HG03442 (cell line): ENCODE data around the gene CC2D2B.
A peak's percentile ranks its signal among the peaks of the same experiment; 100 is the strongest.
"Not testable (repeated sequence)": the region's sequence is repeated elsewhere in the genome, so short reads cannot be mapped to it uniquely, and the experiment has no call there.

ENCODE experiments used
- ATAC-seq: cut with Tn5 transposase; IDR thresholded peaks from one replicate; pipeline ENCODE4 v1.9.1; 2021; ENCODE audit warnings: mild to moderate bottlenecking, moderate library complexity; ENCODE audit not compliant: unreplicated experiment

The CC2D2B gene, protein sequence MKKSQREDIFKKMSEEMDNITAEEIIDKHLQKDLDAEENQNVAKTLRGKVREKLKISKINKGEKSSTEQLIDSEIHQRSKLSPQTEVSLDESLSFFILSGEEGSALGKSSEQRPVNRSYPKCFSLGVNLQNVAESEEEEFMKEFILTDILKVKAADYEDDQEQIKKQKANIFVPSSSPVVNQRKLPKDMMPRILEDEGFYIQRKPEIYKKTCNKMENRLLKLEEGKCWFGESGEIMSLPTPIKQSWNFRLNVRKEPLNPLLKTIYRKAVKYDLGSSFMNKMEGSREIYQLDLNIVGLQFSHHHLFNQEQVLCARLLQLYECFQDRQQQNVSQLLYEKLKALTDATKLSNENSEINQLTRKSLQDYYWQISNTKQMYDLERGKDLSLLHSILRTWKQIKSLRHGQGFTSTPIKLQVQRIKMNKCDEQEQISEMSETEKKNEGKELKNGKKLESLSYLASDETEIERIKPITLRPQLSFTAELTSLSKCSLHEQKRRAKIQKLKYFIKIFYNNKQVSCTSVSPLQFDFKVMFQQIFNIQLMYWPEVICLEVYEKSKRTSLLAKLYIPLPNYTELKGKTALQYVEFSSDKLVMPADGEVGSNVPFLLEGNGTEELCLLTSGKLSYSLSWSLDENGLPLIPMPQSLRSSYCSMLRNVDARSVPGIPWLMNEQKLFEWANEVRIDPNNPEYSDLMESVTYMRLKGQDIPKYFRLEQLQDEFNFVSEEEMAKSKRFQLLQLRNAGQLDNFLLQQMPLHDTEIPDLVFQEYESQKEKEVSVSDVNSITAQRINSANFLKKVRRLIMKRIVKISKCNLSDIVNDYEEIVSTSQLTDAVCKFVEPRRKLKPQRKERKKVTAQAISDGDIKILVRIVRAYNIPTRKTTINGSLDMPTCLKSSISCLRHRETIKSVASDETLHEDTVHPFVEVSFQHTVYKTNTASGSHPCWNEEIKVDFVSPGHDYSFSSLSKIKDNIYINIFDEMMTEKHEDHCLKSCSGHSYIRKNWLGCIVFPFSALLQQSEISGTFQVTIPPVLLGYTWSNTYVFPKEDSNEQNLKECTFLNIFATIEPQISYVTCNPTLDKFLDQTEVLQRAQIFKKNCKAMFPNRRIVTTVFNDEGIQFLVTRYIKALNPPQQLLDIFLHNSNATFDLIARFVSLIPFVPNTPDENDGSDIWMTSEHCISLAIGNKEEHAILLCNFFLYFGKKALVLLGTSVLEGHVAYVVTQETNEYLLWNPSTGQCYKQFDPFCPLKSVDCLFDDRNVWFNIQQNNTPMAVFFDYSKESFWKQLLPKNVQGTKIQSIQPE (N-terminal part only)

DNA sequence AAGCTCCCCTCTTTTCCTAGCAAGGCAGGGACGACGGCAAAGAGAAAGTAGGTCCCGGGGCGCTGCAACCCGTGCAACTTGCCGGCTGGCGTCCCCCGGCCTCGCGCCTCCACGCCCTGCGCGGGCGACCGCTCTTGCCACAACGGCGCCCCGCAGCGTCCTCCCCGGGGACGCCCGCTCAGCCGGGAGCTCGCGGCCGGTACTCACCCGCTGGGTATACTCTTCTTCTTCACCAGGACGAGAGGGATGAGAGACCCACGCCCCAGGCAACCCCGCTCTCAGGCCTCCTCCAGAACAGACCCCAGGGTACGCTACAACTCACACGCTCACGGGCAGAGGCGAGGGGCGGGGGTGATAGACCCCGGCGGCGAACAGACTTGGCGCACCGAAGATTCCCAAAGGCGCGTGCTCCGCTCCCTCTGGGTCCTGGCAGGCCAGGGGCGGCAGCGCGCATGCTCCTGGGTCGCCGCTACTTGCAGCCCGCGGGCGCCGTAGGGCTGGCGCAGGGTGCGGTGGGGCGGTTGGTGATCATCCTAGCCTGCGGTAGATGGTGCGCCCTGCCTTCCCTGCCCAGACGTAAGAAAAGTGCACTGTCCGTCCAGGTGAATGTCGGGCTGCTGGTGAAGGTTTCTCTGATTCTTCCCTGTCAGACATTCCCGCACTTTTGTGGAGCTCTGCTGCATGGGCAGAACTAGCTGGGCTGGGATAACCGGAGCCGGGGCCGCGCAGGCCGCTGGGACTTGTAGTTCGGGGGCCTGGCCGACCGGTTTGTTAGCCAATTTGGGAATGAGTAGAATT, at the start of gene CC2D2B:
Gene CC2D2B, plus strand, starts transcription at position 520 of the 798 bp plus-strand sequence. CDS start 3,349 bp downstream, outside the sequence.
- peak; percentile 86 for ATAC-seq

DNA sequence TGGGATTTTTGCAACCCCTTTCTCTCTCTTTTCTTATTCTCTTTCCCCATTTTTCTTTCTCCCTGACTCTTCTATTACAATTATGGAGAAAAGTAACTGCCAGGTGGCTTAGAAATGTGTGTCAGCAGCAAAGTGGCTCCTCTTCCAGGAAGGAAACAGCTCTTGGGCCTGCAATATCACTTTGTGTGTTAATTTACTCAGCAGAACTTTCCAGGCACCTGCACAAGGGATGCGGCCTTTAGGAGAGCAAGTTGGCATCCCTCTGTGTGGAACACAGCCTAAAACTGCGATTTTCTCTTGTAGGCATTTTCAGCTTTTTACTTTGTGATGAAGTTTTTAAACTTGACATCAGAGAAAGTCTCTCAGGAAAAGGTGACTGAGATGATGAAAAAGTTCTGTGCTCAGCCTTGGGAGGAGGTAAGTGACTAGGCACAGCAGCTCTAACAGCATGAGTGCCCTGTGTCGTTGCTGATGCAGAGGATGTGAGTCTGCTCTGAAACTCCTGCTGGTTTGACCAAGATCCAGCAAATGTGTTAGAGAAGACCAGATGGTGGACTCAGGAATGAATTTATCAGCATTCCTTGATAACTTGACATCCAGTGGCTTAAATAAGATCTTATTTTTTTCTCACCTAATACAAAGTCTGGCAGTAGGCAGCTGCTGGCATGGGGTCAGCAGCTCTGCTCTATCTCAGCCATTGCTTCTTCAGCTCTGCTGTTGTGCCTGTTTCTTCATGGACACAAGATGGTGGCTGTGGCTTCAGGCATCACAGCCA, 47.4 kb upstream of the CC2D2B start:
- ATAC-seq, result no peak

DNA sequence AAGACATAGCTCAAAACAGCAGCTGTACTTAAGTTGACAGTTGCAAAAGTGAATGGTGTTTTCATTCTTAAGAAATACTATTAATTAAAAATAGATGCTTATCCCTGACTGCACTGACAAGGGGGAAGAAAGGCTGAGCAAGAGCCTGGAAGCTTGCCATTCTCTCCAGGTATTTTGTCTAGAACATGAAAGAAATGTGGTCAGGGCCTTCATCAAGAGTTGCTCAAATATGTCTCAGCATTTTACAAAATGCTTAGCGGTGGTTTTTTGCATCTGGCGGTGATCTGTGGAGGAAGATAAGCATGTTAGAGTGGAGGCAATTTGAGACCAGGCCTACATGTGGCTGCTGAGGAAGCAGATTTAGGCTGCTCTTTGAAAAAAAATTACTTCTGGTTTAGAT, 46.4 kb upstream of the CC2D2B start:
- ATAC-seq, result no peak

DNA sequence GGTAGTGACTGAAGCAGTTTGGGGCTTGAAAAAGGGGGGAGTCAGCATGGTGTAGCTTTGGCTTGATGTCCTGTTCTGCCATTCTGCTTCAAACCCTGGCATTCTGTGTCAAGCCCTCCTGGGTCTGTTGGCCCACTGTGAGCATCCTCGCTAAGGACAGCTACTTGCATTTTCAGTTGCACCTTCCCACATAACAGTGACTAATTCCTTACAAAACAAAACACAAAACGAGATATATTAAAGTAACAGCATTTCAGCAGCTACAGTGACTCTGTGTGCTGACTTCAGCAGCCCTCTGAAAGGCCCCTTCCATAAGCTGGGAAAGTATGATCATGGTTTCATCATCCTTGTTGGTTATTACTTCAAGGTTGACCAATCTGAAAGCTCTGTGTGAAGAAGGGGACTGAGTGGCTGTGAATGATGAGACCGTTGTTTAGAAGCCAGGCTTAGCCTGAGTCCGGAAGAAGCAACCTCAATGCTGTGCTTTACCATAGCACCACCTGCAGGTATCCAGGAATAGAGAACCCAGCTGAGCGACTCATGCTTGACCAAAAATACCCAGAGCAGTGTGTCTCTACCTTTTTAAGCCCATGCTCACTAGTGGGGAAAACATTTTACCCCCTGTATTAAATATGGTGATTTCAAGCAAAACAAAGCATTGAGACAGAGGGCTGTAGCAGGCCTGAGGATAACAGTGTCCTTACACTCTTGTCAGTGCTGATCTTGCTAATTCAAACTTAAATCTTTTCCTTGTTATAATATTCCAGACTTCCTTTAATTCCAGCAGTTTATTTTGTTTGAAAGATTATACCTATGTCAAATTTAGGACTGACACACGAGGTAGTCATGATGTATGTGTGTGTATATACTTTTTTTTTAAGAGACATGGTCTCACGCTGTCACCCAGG, 42.6 kb upstream of the CC2D2B start:
- peak; percentile 84 for ATAC-seq

DNA sequence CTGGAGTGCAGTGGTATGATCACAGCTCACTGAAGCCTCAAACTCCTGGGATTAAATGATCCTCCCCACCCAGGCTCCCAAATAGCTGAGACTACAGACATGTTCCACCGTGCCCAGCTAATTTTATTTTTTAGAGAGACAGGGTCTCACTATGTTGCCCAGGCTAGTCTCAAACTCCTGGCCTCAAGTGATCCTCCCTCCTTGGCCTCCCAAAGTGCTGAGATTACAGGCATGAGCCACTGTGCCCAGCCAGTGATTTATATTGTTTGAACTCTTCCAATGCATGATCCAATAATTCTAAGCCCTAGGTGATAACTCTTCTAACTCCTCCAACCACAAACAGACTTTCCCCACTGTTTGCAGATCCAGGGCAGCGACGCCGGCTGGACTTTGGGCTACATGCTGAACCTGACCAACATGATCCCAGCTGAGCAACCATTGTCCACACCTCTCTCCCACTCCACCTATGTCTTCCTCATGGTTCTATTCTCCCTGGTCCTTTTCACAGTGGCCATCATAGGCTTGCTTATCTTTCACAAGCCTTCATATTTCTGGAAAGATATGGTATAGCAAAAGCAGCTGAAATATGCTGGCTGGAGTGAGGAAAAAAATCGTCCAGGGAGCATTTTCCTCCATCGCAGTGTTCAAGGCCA, 41.8 kb upstream of the CC2D2B start:
- no peak for ATAC-seq

DNA sequence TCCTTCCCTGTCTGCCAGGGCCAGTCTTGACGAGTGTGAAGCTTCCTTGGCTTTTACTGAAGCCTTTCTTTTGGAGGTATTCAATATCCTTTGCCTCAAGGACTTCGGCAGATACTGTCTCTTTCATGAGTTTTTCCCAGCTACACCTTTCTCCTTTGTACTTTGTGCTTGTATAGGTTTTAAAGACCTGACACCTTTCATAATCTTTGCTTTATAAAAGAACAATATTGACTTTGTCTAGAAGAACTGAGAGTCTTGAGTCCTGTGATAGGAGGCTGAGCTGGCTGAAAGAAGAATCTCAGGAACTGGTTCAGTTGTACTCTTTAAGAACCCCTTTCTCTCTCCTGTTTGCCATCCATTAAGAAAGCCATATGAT, 41.3 kb upstream of the CC2D2B start:
- ATAC-seq, result no peak

DNA sequence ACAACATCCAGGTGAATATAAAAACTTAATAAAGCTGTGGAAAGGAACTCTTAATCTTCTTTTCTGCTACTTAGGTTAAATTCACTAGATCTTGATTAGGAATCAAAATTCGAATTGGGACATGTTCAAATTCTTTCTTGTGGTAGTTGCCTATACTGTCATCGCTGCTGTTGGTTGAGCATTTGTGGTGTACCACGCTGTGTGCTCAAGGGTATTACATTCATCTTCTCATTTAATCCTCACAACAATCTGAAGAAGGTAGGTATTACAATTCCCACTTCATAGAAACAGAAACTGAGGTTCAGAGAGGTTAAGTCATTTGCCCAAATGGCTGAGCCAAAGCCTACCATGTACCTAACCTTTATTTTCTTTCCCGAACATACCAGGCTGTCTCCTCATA, 39.9 kb upstream of the CC2D2B start:
- ATAC-seq, result no peak

DNA sequence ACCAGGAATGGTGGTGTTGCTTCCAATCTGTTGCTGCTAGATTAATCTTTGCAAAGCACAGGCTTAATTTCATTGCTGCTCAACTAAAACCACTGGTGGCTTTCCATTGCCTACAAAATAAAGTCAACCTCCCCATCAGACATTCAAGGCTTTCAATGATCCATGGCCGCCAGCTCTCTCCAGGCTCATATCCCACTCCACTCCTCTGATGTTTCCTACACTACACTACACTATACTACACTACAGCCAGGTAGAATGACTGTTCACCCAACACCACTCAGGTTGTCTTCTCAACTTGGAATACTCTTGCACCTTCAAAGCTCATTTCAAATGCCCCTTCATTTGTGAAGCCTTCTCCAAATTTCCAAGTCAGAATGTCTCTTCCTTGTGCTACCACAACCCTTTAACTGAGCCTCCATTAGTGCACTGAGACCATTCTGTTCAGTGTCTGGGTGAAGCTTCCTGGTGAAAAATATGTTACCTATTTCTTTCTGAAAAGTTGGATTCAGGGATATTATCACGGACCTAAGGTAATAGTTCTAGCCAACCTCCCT, 35.5 kb upstream of the CC2D2B start:
- ATAC-seq, result no peak

DNA sequence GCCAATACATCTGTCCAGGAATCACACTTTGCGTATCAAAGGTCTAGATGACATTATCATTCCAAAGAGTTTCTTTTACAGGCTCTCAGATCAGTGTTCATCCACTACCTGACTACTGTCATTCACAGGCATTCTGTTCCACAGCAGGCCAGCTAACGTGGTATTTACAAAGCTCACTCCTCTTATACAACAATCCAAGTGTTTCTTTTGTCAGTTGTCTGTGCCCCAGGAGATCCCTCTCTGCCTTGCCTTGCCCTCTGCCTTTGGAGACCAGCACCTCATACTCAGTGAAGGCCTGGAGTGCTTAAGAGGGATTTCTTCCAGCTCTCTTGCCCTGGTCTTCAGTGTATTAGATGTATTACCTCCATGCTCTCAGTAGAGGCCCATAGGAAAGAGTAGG, 34.6 kb upstream of the CC2D2B start:
- no peak for ATAC-seq

DNA sequence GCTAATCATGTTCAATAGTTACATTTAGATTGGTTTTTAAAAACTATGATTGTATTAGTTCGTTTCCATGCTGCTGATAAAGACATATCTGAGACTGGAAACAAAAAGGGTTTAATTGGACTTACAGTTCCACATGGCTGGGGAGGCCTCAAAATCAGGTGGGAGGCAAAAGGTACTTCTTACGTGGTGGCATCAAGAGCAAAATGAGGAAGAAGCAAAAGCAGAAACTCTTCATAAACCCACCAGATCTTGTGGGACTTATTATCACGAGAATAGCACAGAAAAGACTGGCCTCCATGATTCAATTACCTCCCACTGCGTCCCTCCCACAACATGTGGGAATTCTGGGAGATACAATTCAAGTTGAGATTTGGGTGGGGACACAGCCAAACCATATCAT, 34.1 kb upstream of the CC2D2B start:
- ATAC-seq, result no peak

DNA sequence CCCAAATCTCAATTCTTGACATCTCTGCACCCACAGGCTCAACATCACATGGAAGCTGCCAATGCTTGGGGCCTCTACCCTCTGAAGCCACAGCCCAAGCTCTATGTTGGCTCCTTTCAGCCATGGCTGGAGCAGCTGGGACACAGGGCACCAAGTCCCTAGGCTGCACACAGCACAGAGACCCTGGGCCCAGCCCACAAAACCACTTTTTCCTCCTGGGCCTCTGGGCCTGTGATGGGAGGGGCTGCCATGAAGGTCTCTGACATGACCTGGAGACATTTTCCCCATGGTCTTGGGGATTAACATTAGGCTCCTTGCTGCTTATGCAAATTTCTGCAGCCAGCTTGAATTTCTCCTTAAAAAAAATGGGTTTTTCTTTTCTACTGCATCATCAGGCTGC, 33.0 kb upstream of the CC2D2B start:
- not testable (repeated sequence) for ATAC-seq

DNA sequence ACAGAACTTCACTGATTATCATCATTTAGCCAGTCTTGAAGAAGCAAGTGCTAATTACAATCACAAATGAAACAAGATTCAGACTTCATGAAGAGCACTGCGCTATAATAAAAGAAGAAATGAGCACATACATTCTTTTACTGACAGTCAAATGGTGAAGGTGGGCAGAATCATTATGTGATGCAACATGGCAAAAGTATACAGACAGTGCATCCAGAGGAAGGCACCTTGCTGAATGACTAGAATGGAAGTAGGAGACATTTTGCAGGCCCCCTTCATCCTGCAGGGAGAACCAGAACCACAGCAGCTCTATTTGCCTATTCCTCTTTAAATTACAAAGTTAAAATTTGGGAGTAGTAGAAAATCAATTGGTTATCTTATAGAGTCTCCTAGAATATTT, 31.0 kb upstream of the CC2D2B start:
- no peak for ATAC-seq

DNA sequence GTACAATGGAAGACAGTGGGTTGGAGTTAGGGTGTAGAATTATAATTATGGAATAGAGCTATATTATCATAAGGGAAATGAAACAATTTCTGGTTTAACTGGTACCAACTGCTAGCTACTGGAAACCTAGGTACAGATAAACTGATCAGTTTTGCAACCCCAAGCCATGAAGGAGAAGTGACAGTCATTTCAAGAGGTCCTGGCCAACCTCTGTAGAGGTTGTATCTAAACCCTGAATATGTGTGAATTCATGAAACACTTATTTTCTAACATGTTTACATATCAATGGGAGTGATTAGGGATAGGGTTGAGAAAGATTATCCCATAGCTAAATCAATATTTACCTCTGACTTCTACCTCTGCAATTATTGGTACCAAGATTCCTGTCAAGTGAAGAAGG, 29.9 kb upstream of the CC2D2B start:
- peak; percentile 76 for ATAC-seq

DNA sequence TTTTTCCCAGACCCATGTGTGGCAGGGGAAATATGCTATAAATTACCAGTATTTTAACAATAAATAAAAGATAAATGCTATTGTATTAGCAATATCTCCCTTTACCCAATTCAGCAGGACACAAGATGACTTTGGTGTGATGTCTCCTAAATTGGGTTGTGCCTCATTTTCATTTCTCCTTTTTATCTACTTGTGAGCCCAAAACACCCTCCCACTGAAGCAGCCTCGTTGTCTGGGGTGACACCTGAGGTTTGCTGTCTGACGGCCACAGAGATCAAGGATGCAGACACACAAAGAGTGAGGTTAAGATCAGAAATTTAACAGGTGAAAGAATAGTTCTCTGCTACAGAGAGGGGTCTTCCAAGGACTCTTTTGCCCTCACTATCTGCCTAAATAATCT, 27.1 kb upstream of the CC2D2B start:
- ATAC-seq, result no peak

DNA sequence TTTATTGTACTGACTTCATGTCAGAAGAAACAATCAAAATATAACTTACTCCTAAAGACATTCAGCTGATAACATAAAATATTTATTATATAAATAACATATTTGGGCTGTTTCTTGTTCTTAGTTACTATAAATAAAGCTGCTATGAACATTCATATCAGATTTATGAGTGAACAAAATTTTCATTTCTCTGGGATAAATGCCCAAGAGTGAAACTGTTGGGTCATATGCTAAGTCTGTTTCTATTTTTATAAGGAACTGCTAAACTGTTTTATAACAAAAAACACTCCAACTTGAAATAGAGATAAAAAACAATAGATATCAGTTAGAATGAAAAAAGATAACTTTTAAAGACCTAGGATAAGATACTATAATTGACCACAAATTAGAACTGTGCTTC, 26.5 kb upstream of the CC2D2B start:
- no peak for ATAC-seq

DNA sequence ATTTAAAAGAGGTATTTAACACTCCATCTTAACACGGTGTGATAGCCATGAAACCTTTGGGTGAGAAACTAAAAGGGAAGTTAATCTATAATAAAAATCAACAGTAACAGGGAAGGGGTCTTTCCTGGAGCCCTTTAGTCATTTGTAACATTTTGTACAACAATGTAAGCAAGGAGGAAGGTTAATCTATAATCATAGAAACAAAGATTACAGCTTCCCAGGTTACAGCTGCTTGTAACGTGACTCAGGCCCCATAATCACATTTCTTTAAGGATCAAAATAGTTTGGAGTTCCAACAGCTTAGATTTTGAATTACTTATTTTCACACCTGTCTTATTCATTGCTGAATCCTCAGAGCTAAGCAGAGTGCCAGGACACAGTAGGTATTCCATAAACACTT, 17.9 kb upstream of the CC2D2B start:
- ATAC-seq, result no peak

DNA sequence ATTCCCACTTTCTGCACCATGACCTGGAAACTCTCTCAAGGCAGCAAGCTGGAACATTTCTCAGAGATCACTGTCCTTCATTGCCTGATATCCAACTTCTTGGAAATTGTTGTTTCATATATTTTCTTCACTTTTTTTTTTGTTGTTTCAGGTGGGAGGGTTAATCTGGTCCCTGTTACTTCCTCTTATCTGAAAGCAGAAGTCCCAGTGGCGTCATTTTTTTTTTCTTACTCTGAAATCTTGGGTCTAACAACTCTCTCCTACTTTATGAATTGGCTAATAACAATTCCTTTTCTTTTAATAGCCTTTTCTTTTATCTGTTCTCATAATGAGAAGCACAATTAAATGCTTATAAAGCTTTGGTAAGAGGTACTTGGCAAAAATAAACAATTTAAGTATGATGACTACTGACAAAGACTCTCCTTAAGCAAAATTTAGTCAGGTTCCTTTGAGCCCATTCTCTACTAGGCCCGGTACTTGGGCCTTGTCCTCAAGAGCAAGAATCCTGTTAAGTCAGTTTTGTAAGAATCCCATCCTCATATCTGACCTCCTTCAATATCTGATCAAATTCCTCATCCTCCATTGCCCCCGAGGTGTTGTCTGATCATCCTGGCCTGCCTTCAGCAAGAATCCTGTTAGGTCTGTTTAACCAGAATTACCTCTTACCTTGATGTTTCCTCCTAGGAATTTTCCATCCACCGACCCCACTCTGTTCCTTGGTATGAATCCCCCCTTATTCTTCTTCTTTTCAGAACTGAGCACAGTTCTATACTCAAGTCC, 11.5 kb upstream of the CC2D2B start:
- ATAC-seq, result no peak
